Measurements from ENCODE around the gene SUGP1.

Gene SUGP1

GRCh38 chr19:19305066-19305465 lies 15.2 kb downstream of the SUGP1 start:
- TF ChIP-seq TAF1 (IDR thresholded peaks at IDR 0.05; ENCODE audit: borderline replicate concordance, insufficient read depth, low read length): no peak
- TF ChIP-seq FOXP2 (optimal IDR thresholded peaks at IDR 0.05; ENCODE audit: borderline replicate concordance, extremely low read depth, extremely low read length, insufficient read depth): no peak
- TF ChIP-seq POLR2AphosphoS5 (IDR thresholded peaks at IDR 0.05; ENCODE audit: low read depth, low read length): no peak
- no peak for TF ChIP-seq REST (IDR thresholded peaks at IDR 0.05; ENCODE audit: insufficient read depth in 1 of 2, low read depth in 2 of 2, low read length in 2 of 2)
- no peak for TF ChIP-seq SIN3A (IDR thresholded peaks at IDR 0.05; ENCODE audit: borderline replicate concordance, insufficient read depth, low read length)

DNA sequence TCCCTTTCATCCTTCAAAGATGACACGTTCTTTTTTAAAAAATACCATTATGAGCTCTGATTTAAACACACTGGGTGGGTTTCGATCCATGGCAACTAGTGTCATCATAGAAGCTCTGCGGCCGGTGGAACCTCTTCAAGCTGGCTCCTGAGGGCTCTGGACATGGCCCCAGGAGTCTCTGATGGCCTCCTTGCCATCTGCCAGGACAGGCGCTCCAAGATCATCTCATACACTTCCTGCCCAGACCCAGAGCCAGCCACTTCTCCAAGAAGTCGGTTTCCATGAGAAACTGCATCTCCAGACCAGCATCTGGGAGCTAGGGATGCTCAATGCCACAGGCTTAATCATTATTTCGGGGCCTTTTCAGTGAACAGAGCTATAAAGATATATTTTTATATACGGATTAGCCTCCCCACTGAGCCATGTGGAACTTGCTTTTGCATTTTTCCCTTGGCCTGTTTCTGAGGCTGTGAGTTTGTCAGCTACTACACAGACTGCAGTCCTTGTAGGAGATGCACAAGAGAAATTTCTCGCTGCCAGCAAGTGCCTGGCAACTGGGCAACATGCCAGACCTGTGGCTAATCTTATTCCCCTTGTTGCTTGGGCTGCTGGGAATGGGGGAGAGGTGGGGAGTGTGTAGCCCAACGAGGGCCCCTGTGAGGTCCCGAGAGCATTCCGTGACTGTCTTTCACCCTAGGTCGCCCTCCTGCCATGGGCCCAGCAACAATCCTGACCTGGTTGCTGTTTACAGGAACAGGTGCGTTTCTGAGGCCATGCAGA lies 15.9 kb downstream of the SUGP1 start:
- TF ChIP-seq SIN3A (IDR thresholded peaks at IDR 0.05; ENCODE audit: borderline replicate concordance, insufficient read depth, low read length) (no peak), FOXP2 (optimal IDR thresholded peaks at IDR 0.05; ENCODE audit: borderline replicate concordance, extremely low read depth, extremely low read length, insufficient read depth) (no peak), TAF1 (IDR thresholded peaks at IDR 0.05; ENCODE audit: borderline replicate concordance, insufficient read depth, low read length) (no peak), POLR2AphosphoS5 (IDR thresholded peaks at IDR 0.05; ENCODE audit: low read depth, low read length) (no peak), REST (IDR thresholded peaks at IDR 0.05; ENCODE audit: insufficient read depth in 1 of 2, low read depth in 2 of 2, low read length in 2 of 2) (no peak)

GRCh38 chr19:19303411-19303810 lies 16.9 kb downstream of the SUGP1 start:
- TF ChIP-seq POLR2AphosphoS5 (IDR thresholded peaks at IDR 0.05; ENCODE audit: low read depth, low read length): no peak
- no peak for TF ChIP-seq SIN3A (IDR thresholded peaks at IDR 0.05; ENCODE audit: borderline replicate concordance, insufficient read depth, low read length)
- no peak for TF ChIP-seq REST (IDR thresholded peaks at IDR 0.05; ENCODE audit: insufficient read depth in 1 of 2, low read depth in 2 of 2, low read length in 2 of 2)
- no peak for TF ChIP-seq TAF1 (IDR thresholded peaks at IDR 0.05; ENCODE audit: borderline replicate concordance, insufficient read depth, low read length)
- no peak for TF ChIP-seq FOXP2 (optimal IDR thresholded peaks at IDR 0.05; ENCODE audit: borderline replicate concordance, extremely low read depth, extremely low read length, insufficient read depth)

GRCh38 chr19:19300613-19301012 lies 19.7 kb downstream of the SUGP1 start:
- no peak for TF ChIP-seq SIN3A (IDR thresholded peaks at IDR 0.05; ENCODE audit: borderline replicate concordance, insufficient read depth, low read length)
- TF ChIP-seq FOXP2 (optimal IDR thresholded peaks at IDR 0.05; ENCODE audit: borderline replicate concordance, extremely low read depth, extremely low read length, insufficient read depth): no peak
- no peak for TF ChIP-seq TAF1 (IDR thresholded peaks at IDR 0.05; ENCODE audit: borderline replicate concordance, insufficient read depth, low read length)
- no peak for TF ChIP-seq REST (IDR thresholded peaks at IDR 0.05; ENCODE audit: insufficient read depth in 1 of 2, low read depth in 2 of 2, low read length in 2 of 2)
- no peak for TF ChIP-seq POLR2AphosphoS5 (IDR thresholded peaks at IDR 0.05; ENCODE audit: low read depth, low read length)
